Measurements from ENCODE around the gene DOCK8. TPM values are rescaled to one million over a fixed set of nuclear protein-coding genes. Genes with fewer than 3 reads are reported as not detected.
A peak's percentile ranks its signal among the peaks of the same experiment; 100 is the strongest.

Gene DOCK8
- total RNA-seq, 1 experiment from 2014 or later: not detected

DNA sequence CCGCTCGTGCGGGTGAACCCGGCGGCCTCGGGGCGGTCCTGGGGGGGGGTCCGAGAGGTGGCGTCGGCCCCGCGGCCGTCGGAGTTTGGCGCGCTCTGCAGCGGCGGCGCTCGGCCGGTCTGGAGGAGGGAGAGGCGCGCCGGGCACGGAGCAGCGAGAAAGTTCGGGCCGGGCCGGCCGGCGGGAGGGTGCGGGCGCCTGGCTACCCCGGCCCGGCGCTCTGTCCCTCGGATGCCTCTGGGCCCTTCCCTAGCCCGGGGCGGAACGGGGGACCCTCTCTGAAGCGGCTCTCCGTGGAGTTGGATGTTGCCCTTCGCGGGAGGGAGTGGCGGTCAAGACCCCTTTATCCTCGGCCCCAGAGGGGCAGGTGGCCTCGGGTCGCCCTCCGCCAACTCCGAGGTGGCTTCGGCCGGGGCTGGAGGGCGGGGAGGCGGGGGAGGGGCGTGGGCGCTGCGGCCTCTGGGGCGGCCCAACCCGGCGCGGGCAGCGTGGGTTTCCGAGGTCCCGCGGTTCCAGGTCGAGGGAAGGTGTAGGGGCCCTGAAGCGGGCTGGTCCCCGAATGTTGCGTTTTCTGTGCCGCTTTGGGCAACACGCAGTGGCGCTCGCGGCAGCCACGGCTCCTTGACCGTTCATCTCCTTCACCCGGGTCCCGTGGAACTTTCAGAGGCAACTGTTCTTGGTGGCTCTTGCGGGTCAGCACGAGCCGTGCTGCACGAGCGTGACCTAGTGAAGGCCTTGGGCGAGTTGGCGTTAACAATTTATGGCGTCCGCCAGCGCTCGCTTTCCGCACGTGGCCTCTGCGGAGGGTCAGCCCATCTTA lies 290.5 kb downstream of the DOCK8 start:
- Histone ChIP-seq H3K27ac (no peak overlapping the region), H3K4me3 (peak overlapping the region; percentile 47), H3K4me1 (replicated peaks) (peaks cover 5% of the 10 kb centered on the region; the same call in 1 of the 2 replicates), H3K36me3 (no peaks in the 10 kb centered on the region), H3K9me3 (replicated peaks) (no peaks in the 10 kb centered on the region), H3K27me3 (replicated peaks) (peaks cover 8% of the 10 kb centered on the region; the same call in 1 of the 2 replicates)
- no peak for DNase-seq (ENCODE audit: low read depth in 1 of 2, low spot score in 2 of 2)

DNA sequence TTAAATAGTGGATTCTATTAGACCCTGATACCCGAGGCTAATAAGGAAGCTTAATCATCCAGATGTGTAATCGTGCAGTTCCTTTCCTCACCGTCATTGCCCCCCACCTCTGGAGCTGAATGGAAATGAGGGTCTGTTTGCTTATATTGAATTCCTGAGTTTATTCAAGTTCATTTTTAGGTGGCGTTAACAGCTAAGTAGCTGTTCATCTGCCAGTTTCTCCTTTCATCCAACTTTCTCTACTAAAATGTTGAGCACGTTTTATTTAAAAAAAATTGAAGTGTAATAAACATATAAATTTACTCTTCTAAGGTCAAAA lies 291.0 kb downstream of the DOCK8 start:
- DNase-seq (ENCODE audit: low read depth in 1 of 2, low spot score in 2 of 2): no peak
- H3K36me3 ChIP-seq: no peaks in the 10 kb centered on the region

GRCh38 chr9:506281-506680 lies 291.6 kb downstream of the DOCK8 start:
- no peak overlapping the region for H3K4me3 ChIP-seq
- no peaks in the 10 kb centered on the region for H3K36me3 ChIP-seq
- H3K4me1 ChIP-seq (replicated peaks): peaks cover 5% of the 10 kb centered on the region; the same call in 1 of the 2 replicates
- no peaks in the 10 kb centered on the region for H3K9me3 ChIP-seq (replicated peaks)
- no peak overlapping the region for H3K27ac ChIP-seq
- H3K27me3 ChIP-seq (replicated peaks): peaks cover 8% of the 10 kb centered on the region; the same call in 1 of the 2 replicates
- no peak for DNase-seq (ENCODE audit: low read depth in 1 of 2, low spot score in 2 of 2)

More for the DNA sequence above, 291.0 kb downstream of the DOCK8 start:
- Histone ChIP-seq H3K27me3 (replicated peaks) (peaks cover 8% of the 10 kb centered on the region; the same call in 1 of the 2 replicates), H3K4me3 (no peak overlapping the region), H3K4me1 (replicated peaks) (peaks cover 5% of the 10 kb centered on the region; the same call in 1 of the 2 replicates), H3K27ac (no peak overlapping the region), H3K9me3 (replicated peaks) (no peaks in the 10 kb centered on the region)

DNA sequence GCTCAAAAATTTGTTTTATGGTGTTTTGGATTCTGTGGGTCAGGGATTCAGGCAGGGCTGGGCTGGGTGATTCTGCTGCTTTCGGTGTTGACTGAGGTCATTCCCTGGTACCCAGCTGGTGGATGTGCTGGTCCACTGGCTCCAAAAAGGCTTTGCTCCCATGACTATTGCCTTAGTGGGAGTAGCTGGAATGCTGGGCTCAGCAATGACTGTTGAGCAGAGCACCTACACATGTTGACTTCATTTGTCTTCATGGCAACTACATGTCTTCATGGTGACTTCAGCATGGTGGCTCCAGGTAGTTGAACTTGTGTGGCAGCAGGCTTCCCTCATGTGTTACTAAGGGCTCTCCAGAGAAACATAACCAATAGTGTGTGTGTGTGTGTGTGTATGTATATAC lies 297.2 kb downstream of the DOCK8 start:
- no peaks in the 10 kb centered on the region for H3K36me3 ChIP-seq
- no peaks in the 10 kb centered on the region for H3K9me3 ChIP-seq (replicated peaks)
- no peaks in the 10 kb centered on the region for H3K27me3 ChIP-seq (replicated peaks)
- no peaks in the 10 kb centered on the region for H3K4me1 ChIP-seq (replicated peaks)
- H3K4me3 ChIP-seq: no peak overlapping the region
- no peak overlapping the region for H3K27ac ChIP-seq
- no peak for DNase-seq (ENCODE audit: low read depth in 1 of 2, low spot score in 2 of 2)

- no peaks in the 10 kb centered on the region for H3K27me3 ChIP-seq (replicated peaks)
- H3K27ac ChIP-seq: no peak overlapping the region
- DNase-seq (ENCODE audit: low read depth in 1 of 2, low spot score in 2 of 2): no peak
- H3K4me1 ChIP-seq (replicated peaks): no peaks in the 10 kb centered on the region
- H3K9me3 ChIP-seq (replicated peaks): no peaks in the 10 kb centered on the region
- H3K4me3 ChIP-seq: no peak overlapping the region
- no peaks in the 10 kb centered on the region for H3K36me3 ChIP-seq
Observed at GRCh38 chr9:512555-513272, 298.0 kb downstream of the DOCK8 start.

Other genes starting within 250 kb of the DOCK8 start
- 4.8 and 13.1 TPM in 2 replicates for gene WASHC1, start 185.4 kb upstream of the DOCK8 start, total RNA-seq (2014; rRNA removed; shearing (Covaris generic))
- gene FOXD4, start 96.4 kb upstream of the DOCK8 start, total RNA-seq (2014; rRNA removed; shearing (Covaris generic)): 0.24 TPM in 1 of 2 replicates, not detected in the other
- 34.4 and 58.0 TPM in 2 replicates for gene ZNG1A, start 35.8 kb upstream of the DOCK8 start, total RNA-seq (2014; rRNA removed; shearing (Covaris generic))